Heart left ventricle (tissue), 16 donors: ENCODE results near the gene PRKCA. TPM values are rescaled to one million over a fixed set of nuclear protein-coding genes. Genes with fewer than 3 reads are reported as not detected.

Source experiments
- ATAC-seq, 4 donors: fragments of 200-7000 bp; cut with Tn5 transposase; one replicate each; pipeline ENCODE4 v1.9.1; 2020 to 2022; ENCODE audit warnings: moderate library complexity in 4 of 4, mild to moderate bottlenecking in 3 of 4, moderate number of reproducible peaks in 1 of 4
- DNase-seq, 5 donors: peaks; one replicate each; pipeline ENCODE4 v3.0.0-alpha.2; 2020
- H3K27ac ChIP-seq, 12 donors: fragments of 200-600 bp; sonication (generic) in 4 of 12; one replicate each; pipeline versions ENCODE4 v1.5.0 to v1.8.0; 2016 to 2022; ENCODE audit warnings: mild to moderate bottlenecking in 2 of 12
- H3K27me3 ChIP-seq, 9 donors: fragments of 200-600 bp; sonication (generic) in 2 of 9; one replicate each; pipeline versions ENCODE4 v1.5.1 to v1.8.0; 2016 to 2022; ENCODE audit warnings: mild to moderate bottlenecking in 3 of 9
- H3K36me3 ChIP-seq, 9 donors: fragments of 200-600 bp; sonication (generic) in 2 of 9; one replicate each; pipeline versions ENCODE4 v1.5.0 to v1.8.0; 2018 to 2022; ENCODE audit warnings: mild to moderate bottlenecking in 2 of 9
- H3K4me1 ChIP-seq, 12 donors: fragments of 200-600 bp; sonication (generic) in 4 of 12; one replicate each; pipeline versions ENCODE4 v1.5.0 to v1.8.0; 2016 to 2022; ENCODE audit warnings: mild to moderate bottlenecking in 3 of 12
- H3K4me3 ChIP-seq, 12 donors: fragments of 200-600 bp; sonication (generic) in 4 of 12; one replicate each; pipeline versions ENCODE4 v1.5.0 to v1.8.0; 2017 to 2022; ENCODE audit warnings: mild to moderate bottlenecking in 9 of 12, moderate library complexity in 4 of 12
- H3K9me3 ChIP-seq, 12 donors: fragments of 200-600 bp; sonication (generic) in 4 of 12; one replicate each; pipeline versions ENCODE4 v1.5.0 to v1.8.0; 2016 to 2022; ENCODE audit warnings: mild to moderate bottlenecking in 1 of 12
- POLR2A ChIP-seq, 2 donors: fragments of 450-650 bp; IDR thresholded peaks; one replicate each; pipeline ENCODE4 v1.6.1; 2017; ENCODE audit warnings: antibody characterized with exemption in 2 of 2, mild to moderate bottlenecking in 2 of 2, moderate library complexity in 2 of 2
- WGBS, 4 donors: extraction: QIAGEN DNeasy Blood & Tissue Kit in 2 of 4; methylation state at CpG; one replicate each; pipeline versions ENCODE4 v1.1.5 to v1.1.7; 2013 to 2018; 5-methylcytosine and 5-hydroxymethylcytosine counted together
- intact Hi-C, 10 donors: fragments of 100-400 bp; cut with DNase I; formaldehyde crosslinking; loops; one replicate each; pipeline versions ENCODE4 v1.11.1 to v1.14.2; 2022
- polyA plus RNA-seq, 2 donors: library from polyadenylated mRNA; stranded (reverse); fragments of 200-250 nt; gene quantifications; one replicate each; pipeline ENCODE4 v1.2.3, GENCODE V29; 2013
- total RNA-seq, 9 donors: library from RNA; depleted of rRNA in 2 of 9; stranded (reverse); fragments of >200 nt in 2 of 9; fragmentation: NEBNext Ultra II Directional in 3 of 9; extraction: Animal tissue kit (Norgen Biotek cat#: 25700) in 3 of 9; gene quantifications; one replicate each; pipeline versions ENCODE4 v1.1.0 to v1.2.4, GENCODE V29; 2016 to 2023
- TF ChIP-seq, protein P1 (sequence below), 12 donors: fragments of 200-600 bp; sonication (generic) in 4 of 12; IDR thresholded peaks; one replicate each; pipeline versions ENCODE4 v1.5.0 to v1.8.0; 2018 to 2022; ENCODE audit warnings: antibody characterized with exemption in 12 of 12, mild to moderate bottlenecking in 5 of 12
- donor health status: ischemic (EF 13 %, LVEDD 7.1; RV severe dilation, severe dysfunction).
- donor health status: healthy with polysubstance abuse.
- donor health status: DM: no; HTN: yes; CAD: no.
- donor health status: DM: no; HTN: no; CAD: no.
- donor health status: ischemic (EF 25% LVEDD 6.9; RV normal size, moderate dysfunction).
- donor health status: ischemic (EF 25% LVEDD 5.7; RV mildly dilated, moderate dysfunction).
- donor health status: healthy.
- donor health status: DM: yes; HTN: yes; CAD: no.
- donor health status: ischemic (EF 35%, LVEDD 5.7; RV mildly dilated, moderate dysfunction).
- donor health status: nonischemic (EF 11% LVEDD 7.7; RV severe dilation, severe dysfunction).
- donor health status: DM: yes; HTN: yes; CAD: no.
- donor health status: PGD.
- donor health status: ischemic (EF 29% LVEDD 5.4; RV normal size, mild dysfunction).
- donor health status: nonischemic (EF 23%, LVEDD 6.1; RV moderate dilation, normal function).

Gene PRKCA
- total and polyA plus RNA-seq, 11 donors, result 3.4 to 26.8 (median 11.4) TPM

DNA sequence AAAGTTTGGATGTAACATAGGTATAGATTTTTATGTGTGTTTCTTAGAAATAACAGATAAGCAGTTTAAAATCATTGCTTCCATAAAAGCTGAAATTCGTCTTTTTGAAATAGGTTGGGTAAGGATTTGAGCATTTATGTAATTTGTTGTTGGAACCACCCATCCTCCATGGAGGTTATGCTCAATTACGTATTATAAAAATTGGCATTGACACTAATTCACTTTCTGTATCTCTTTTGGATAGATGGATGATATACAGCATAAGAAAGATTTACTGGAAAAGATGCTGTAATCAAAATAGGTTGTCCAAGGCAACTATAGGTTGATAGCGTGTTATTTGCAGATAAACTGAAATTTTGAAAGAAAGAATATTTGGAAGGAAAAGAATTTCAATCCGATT is 105.5 kb downstream of the PRKCA start:
- Histone ChIP-seq H3K4me1 (peaks cover 0 to 35% (median 7%) of the 10 kb centered on the region in 12 donors), H3K36me3 (no peaks in the 10 kb centered on the region), H3K4me3 (no peak overlapping the region), H3K27ac (no peak overlapping the region), H3K27me3 (no peaks in the 10 kb centered on the region), H3K9me3 (no peaks in the 10 kb centered on the region)
- 89 to 95% (median 92%) methylated on average over 4 of the region's 4 CpGs for WGBS, 4 donors
- intact Hi-C loops, result loop anchor here in 1 of 10 donors (10.0 kb wide), 1 partner anchor 53 kb away; no protein-coding TSS in a partner anchor
- ATAC-seq, result no peak
- no peak for DNase-seq
- TF ChIP-seq, protein P1, sequence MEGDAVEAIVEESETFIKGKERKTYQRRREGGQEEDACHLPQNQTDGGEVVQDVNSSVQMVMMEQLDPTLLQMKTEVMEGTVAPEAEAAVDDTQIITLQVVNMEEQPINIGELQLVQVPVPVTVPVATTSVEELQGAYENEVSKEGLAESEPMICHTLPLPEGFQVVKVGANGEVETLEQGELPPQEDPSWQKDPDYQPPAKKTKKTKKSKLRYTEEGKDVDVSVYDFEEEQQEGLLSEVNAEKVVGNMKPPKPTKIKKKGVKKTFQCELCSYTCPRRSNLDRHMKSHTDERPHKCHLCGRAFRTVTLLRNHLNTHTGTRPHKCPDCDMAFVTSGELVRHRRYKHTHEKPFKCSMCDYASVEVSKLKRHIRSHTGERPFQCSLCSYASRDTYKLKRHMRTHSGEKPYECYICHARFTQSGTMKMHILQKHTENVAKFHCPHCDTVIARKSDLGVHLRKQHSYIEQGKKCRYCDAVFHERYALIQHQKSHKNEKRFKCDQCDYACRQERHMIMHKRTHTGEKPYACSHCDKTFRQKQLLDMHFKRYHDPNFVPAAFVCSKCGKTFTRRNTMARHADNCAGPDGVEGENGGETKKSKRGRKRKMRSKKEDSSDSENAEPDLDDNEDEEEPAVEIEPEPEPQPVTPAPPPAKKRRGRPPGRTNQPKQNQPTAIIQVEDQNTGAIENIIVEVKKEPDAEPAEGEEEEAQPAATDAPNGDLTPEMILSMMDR (IDR thresholded peaks at IDR 0.05), result no peak
- TF ChIP-seq POLR2A (IDR thresholded peaks at IDR 0.05), result no peak

GRCh38 chr17:66411520-66411919 is 109.1 kb downstream of the PRKCA start:
- intact Hi-C loops, result no loop called here
- peaks cover 0 to 9% (median 0%) of the 10 kb centered on the region in 12 donors for H3K4me1 ChIP-seq
- H3K36me3 ChIP-seq, result no peaks in the 10 kb centered on the region
- no peak for DNase-seq
- no peak for ATAC-seq
- WGBS, 4 donors, result 89 to 92% (median 90%) methylated on average over 6 of the region's 6 CpGs
- TF ChIP-seq, protein P1 (IDR thresholded peaks at IDR 0.05), result no peak
- TF ChIP-seq POLR2A (IDR thresholded peaks at IDR 0.05), result no peak
- no peak overlapping the region for H3K27ac ChIP-seq
- no peaks in the 10 kb centered on the region for H3K27me3 ChIP-seq
- no peaks in the 10 kb centered on the region for H3K9me3 ChIP-seq
- H3K4me3 ChIP-seq, result no peak overlapping the region

DNA sequence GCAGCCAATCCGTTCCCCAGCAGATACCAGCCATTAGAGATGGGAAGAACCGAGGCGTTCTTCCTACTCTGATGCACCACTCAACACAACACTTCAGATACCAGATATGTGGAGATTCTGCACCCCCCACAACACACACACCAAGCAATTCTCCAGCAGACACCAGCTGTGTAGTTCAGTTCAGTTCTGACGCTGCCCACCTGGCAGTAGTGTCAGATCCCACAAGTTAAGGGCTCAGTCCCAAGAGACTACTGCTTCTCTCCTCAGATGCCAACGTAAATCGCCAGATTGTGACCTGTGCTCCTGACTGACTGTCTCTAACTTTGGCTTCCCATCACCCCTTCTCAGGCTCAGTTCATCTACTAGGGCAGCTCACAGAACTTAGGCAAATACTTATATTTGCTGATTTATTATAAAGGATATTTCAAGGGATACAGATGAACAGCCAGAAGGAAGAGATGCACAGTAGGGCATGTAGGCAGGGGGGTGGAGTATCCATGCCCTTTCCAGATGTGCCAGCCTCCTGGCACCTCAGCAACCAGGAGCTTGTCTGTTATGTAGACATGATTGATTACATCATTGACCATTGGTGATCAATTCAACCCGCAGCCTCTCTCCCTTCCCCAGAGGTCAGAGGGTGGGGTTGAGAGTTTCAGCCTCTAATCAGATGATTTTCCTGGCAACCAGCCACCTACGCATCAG is 110.6 kb downstream of the PRKCA start:
- DNase-seq (no peak), ATAC-seq (no peak)
- no peaks in the 10 kb centered on the region for H3K9me3 ChIP-seq
- peaks cover 0 to 9% (median 0%) of the 10 kb centered on the region in 12 donors for H3K4me1 ChIP-seq
- H3K27me3 ChIP-seq, result no peaks in the 10 kb centered on the region
- intact Hi-C loops, result no loop called here
- no peak overlapping the region for H3K27ac ChIP-seq
- H3K36me3 ChIP-seq, result no peaks in the 10 kb centered on the region
- no peak for TF ChIP-seq POLR2A (IDR thresholded peaks at IDR 0.05)
- TF ChIP-seq, protein P1 (IDR thresholded peaks at IDR 0.05), result no peak
- H3K4me3 ChIP-seq, result no peak overlapping the region
- WGBS, 4 donors, result 74 to 78% (median 75%) methylated on average over 7 to 8 of the region's 8 CpGs

- 72 to 83% (median 78%) methylated on average over 13 of the region's 13 CpGs for WGBS, 4 donors
- no peak for ATAC-seq
- Histone ChIP-seq H3K9me3 (no peaks in the 10 kb centered on the region), H3K4me3 (no peak overlapping the region), H3K36me3 (no peaks in the 10 kb centered on the region), H3K4me1 (peaks cover 0 to 9% (median 0%) of the 10 kb centered on the region in 12 donors), H3K27ac (no peak overlapping the region), H3K27me3 (no peaks in the 10 kb centered on the region)
- TF ChIP-seq POLR2A (IDR thresholded peaks at IDR 0.05), result no peak
- TF ChIP-seq, protein P1 (IDR thresholded peaks at IDR 0.05), result no peak
- intact Hi-C loops, result loop anchor here in 1 of 10 donors (2.0 kb wide), 1 partner anchor 39 kb away; no protein-coding TSS in a partner anchor
- DNase-seq, result no peak
Measured at GRCh38 chr17:66413559-66414520, 111.4 kb downstream of the PRKCA start.
